ENCODE measurements around the gene BMI1. TPM values are rescaled to one million over a fixed set of nuclear protein-coding genes. Genes with fewer than 3 reads are reported as not detected.

The BMI1 gene
- total and polyA plus RNA-seq, 2 donors (not counting 1 experiment from before 2014, with no cell fraction given): 18.0 to 83.8 TPM

GRCh38 chr10:22318772-22319171 is 2.1 kb upstream of the BMI1 start:
- DNase-seq (no peak), ATAC-seq (ENCODE audit: low read depth) (no peak)
- H3K27ac Mint-ChIP-seq: peak overlapping the region; percentile 67
- H3K27me3 Mint-ChIP-seq: no peaks in the 10 kb centered on the region
- H3K9me3 ChIP-seq (ENCODE audit: control extremely low read depth in 1 of 3, control insufficient read depth in 2 of 3, insufficient read depth in 1 of 3, low read length in 2 of 3): no peaks in the 10 kb centered on the region
- no peak overlapping the region for H3K4me2 ChIP-seq (replicated peaks; ENCODE audit: low read depth, low read length, poor library complexity, severe bottlenecking)
- peaks cover 36 to 49% of the 10 kb centered on the region in 2 donors for H3K4me1 ChIP-seq (ENCODE audit: control insufficient read depth in 2 of 2, insufficient read depth in 2 of 2, low read length in 2 of 2)
- H3K4me1 Mint-ChIP-seq: peaks cover 53% of the 10 kb centered on the region
- H2AFZ ChIP-seq (ENCODE audit: insufficient read depth, low read depth, low read length, poor library complexity, severe bottlenecking): no peak overlapping the region
- H4K20me1 ChIP-seq (ENCODE audit: control insufficient read depth, insufficient read depth, low read length, poor library complexity, severe bottlenecking): peaks cover 5% of the 10 kb centered on the region
- intact Hi-C loops (cut with micrococcal nuclease): loop anchor here (5.0 kb wide), 2 partner anchors 289 to 394 kb away; partner anchors contain the start of gene PIP4K2A
- peaks cover 20% of the 10 kb centered on the region for H3K79me2 ChIP-seq (ENCODE audit: control insufficient read depth, insufficient read depth, low read length)
- no peak overlapping the region for H3K27ac ChIP-seq (ENCODE audit: low read length in 2 of 2)
- peaks cover 0 to 11% (median 2%) of the 10 kb centered on the region in 4 experiments for H3K27me3 ChIP-seq (replicated peaks in 1 of 4; ENCODE audit: control extremely low read depth in 1 of 4, control insufficient read depth in 3 of 4, insufficient read depth in 4 of 4, low read length in 3 of 4)
- H3K4me3 ChIP-seq (ENCODE audit: control extremely low read depth in 1 of 5, extremely low read depth in 1 of 5, insufficient read depth in 1 of 5, low read depth in 2 of 5, low read length in 4 of 5): no peak overlapping the region
- H3K9ac ChIP-seq (ENCODE audit: low read length): no peak overlapping the region
- H3K9me3 Mint-ChIP-seq (ENCODE audit: insufficient read depth): no peaks in the 10 kb centered on the region
- peak overlapping the region; percentile 32 for H3K4me3 Mint-ChIP-seq
- CTCF ChIA-PET: interaction anchor here (1.1 kb wide), 1 partner anchor 9 kb away, joined by 4 read pairs; no protein-coding TSS in a partner anchor
- WGBS (ENCODE audit: insufficient coverage): no CpG with 5 or more reads among the region's 3 CpGs
- no peak for TF ChIP-seq CTCF (IDR thresholded peaks at IDR 0.05)
- TF ChIP-seq EZH2 (IDR thresholded peaks at IDR 0.05; ENCODE audit: borderline replicate concordance, insufficient read depth, low read depth, low read length, poor library complexity, severe bottlenecking): no peak
- H3K36me3 ChIP-seq (replicated peaks in 1 of 2; ENCODE audit: control extremely low read depth in 1 of 2, control insufficient read depth in 1 of 2, extremely low read depth in 1 of 2, insufficient read depth in 2 of 2, low read length in 1 of 2): no peaks in the 10 kb centered on the region
- POLR2A ChIA-PET: interaction anchor here (1.4 to 4.7 kb wide), 2 partner anchors 90 to 118 kb away, joined by 5 to 26 read pairs; no protein-coding TSS in a partner anchor

GRCh38 chr10:22319547-22319979 is 1.3 kb upstream of the BMI1 start:
- H3K4me3 Mint-ChIP-seq: peak overlapping the region; percentile 93
- no peaks in the 10 kb centered on the region for H3K27me3 Mint-ChIP-seq
- no peak for TF ChIP-seq CTCF (IDR thresholded peaks at IDR 0.05)
- no peak for TF ChIP-seq EZH2 (IDR thresholded peaks at IDR 0.05; ENCODE audit: borderline replicate concordance, insufficient read depth, low read depth, low read length, poor library complexity, severe bottlenecking)
- Histone ChIP-seq H3K4me2 (replicated peaks; ENCODE audit: low read depth, low read length, poor library complexity, severe bottlenecking) (peak overlapping the region; percentile 73), H2AFZ (ENCODE audit: insufficient read depth, low read depth, low read length, poor library complexity, severe bottlenecking) (peak overlapping the region; percentile 64), H3K79me2 (ENCODE audit: control insufficient read depth, insufficient read depth, low read length) (peaks cover 20% of the 10 kb centered on the region), H3K4me1 (ENCODE audit: control insufficient read depth in 2 of 2, insufficient read depth in 2 of 2, low read length in 2 of 2) (peaks cover 44 to 56% of the 10 kb centered on the region in 2 donors), H3K9me3 (ENCODE audit: control extremely low read depth in 1 of 3, control insufficient read depth in 2 of 3, insufficient read depth in 1 of 3, low read length in 2 of 3) (no peaks in the 10 kb centered on the region), H3K9ac (ENCODE audit: low read length) (peak overlapping the region; percentile 63), H3K27me3 (replicated peaks in 1 of 4; ENCODE audit: control extremely low read depth in 1 of 4, control insufficient read depth in 3 of 4, insufficient read depth in 4 of 4, low read length in 3 of 4) (peaks cover 0 to 16% (median 4%) of the 10 kb centered on the region in 4 experiments), H3K4me3 (ENCODE audit: control extremely low read depth in 1 of 5, extremely low read depth in 1 of 5, insufficient read depth in 1 of 5, low read depth in 2 of 5, low read length in 4 of 5) (peak overlapping the region in 4 of 5 experiments; percentile 52 to 85 (median 72)), H3K27ac (ENCODE audit: low read length in 2 of 2) (peak overlapping the region; percentile 39 to 61), H4K20me1 (ENCODE audit: control insufficient read depth, insufficient read depth, low read length, poor library complexity, severe bottlenecking) (peaks cover 7% of the 10 kb centered on the region), H3K36me3 (replicated peaks in 1 of 2; ENCODE audit: control extremely low read depth in 1 of 2, control insufficient read depth in 1 of 2, extremely low read depth in 1 of 2, insufficient read depth in 2 of 2, low read length in 1 of 2) (no peaks in the 10 kb centered on the region)
- H3K27ac Mint-ChIP-seq: peak overlapping the region; percentile 95
- ChIA-PET POLR2A (interaction anchor here (0.7 to 2.8 kb wide), 2 partner anchors 20 to 66 kb away, joined by 4 to 14 read pairs; no protein-coding TSS in a partner anchor), CTCF (interaction anchor here (1.1 to 1.3 kb wide), 2 partner anchors 61 to 91 kb away, joined by 3 to 7 read pairs; no protein-coding TSS in a partner anchor)
- WGBS (ENCODE audit: insufficient coverage): 81% methylated on average over 7 of the region's 10 CpGs
- ATAC-seq (ENCODE audit: low read depth) (no peak), DNase-seq (no peak)
- H3K4me1 Mint-ChIP-seq: peaks cover 61% of the 10 kb centered on the region
- intact Hi-C loops (cut with micrococcal nuclease): loop anchor here (5.0 kb wide), 2 partner anchors 288 to 393 kb away; partner anchors contain the start of gene PIP4K2A
- H3K9me3 Mint-ChIP-seq (ENCODE audit: insufficient read depth): no peaks in the 10 kb centered on the region

Data from B cell (primary cell).